Measurements from ENCODE around the gene RNF10. TPM values are rescaled to one million over a fixed set of nuclear protein-coding genes. Genes with fewer than 3 reads are reported as not detected.

Gene RNF10
- total RNA-seq, 1 donor: 122 TPM

DNA sequence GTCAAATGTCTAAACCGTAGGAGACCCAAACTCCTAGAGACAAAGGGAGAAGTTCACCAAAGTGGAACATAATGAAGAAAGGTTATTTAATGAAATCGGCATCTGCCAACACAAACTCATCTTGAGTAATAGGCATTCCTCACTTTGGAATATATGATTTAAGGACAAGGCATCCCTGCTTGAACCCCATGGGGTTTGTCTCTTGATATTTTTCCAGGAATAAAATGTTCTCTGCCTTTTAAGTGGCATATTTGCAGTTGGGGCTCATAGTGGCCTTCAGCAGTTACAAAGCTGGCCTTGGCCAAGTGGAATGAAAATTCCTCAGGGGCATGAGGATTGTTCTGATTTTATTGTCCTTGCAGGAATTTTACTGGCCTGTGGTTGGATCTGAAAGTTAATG is 40.0 kb downstream of the RNF10 start:
- no peaks in the 10 kb centered on the region for H3K27me3 ChIP-seq (ENCODE audit: insufficient read depth, low read length)
- H3K9me3 ChIP-seq (ENCODE audit: low read depth, low read length): no peaks in the 10 kb centered on the region
- H3K4me2 ChIP-seq (ENCODE audit: insufficient read depth, low read length): peak overlapping the region; percentile 39
- TF ChIP-seq, protein P1, sequence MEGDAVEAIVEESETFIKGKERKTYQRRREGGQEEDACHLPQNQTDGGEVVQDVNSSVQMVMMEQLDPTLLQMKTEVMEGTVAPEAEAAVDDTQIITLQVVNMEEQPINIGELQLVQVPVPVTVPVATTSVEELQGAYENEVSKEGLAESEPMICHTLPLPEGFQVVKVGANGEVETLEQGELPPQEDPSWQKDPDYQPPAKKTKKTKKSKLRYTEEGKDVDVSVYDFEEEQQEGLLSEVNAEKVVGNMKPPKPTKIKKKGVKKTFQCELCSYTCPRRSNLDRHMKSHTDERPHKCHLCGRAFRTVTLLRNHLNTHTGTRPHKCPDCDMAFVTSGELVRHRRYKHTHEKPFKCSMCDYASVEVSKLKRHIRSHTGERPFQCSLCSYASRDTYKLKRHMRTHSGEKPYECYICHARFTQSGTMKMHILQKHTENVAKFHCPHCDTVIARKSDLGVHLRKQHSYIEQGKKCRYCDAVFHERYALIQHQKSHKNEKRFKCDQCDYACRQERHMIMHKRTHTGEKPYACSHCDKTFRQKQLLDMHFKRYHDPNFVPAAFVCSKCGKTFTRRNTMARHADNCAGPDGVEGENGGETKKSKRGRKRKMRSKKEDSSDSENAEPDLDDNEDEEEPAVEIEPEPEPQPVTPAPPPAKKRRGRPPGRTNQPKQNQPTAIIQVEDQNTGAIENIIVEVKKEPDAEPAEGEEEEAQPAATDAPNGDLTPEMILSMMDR (IDR thresholded peaks at IDR 0.05; ENCODE audit: extremely low read depth, low read depth, low read length): no peak
- no peak overlapping the region for H2AFZ ChIP-seq (ENCODE audit: low read length)
- no peak for DNase-seq (ENCODE audit: insufficient read length, low spot score, missing footprints)
- H3K27ac ChIP-seq (ENCODE audit: low read depth, low read length): peak overlapping the region; percentile 74
- H3K4me1 ChIP-seq (ENCODE audit: insufficient read depth, low read length): peaks cover 29% of the 10 kb centered on the region
- peaks cover 3% of the 10 kb centered on the region for H4K20me1 ChIP-seq (ENCODE audit: insufficient read depth, low read length)
- peaks cover 3% of the 10 kb centered on the region for H3K79me2 ChIP-seq (ENCODE audit: insufficient read depth, low read length)
- H3K36me3 ChIP-seq (ENCODE audit: insufficient read depth, low read length): peaks cover 75% of the 10 kb centered on the region
- H3K4me3 ChIP-seq (ENCODE audit: insufficient read depth, low read length): no peak overlapping the region

DNA sequence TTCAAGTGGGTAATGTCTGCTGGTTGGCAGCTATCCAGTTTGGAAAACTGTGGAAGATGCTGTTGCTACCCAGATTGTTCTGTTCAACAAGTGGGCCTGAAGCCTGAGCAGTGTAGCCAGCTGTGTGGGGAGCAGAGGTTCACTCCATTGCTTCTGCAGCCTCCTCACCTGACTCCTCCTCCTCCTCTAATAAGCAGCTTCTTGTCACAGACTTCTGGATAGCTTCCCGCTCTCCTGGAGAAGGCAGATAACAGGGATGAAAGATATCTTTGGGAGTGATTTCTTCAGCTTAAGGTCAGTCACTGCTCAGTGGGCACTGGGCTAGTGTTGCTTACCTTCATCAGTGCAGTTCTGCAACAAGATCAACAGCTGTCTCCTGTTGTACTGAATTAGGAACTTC is 45.0 kb downstream of the RNF10 start:
- peaks cover 22% of the 10 kb centered on the region for H3K4me1 ChIP-seq (ENCODE audit: insufficient read depth, low read length)
- H3K36me3 ChIP-seq (ENCODE audit: insufficient read depth, low read length): peaks cover 44% of the 10 kb centered on the region
- no peaks in the 10 kb centered on the region for H4K20me1 ChIP-seq (ENCODE audit: insufficient read depth, low read length)
- H3K9me3 ChIP-seq (ENCODE audit: low read depth, low read length): no peaks in the 10 kb centered on the region
- no peak overlapping the region for H3K4me3 ChIP-seq (ENCODE audit: insufficient read depth, low read length)
- TF ChIP-seq, protein P1 (IDR thresholded peaks at IDR 0.05; ENCODE audit: extremely low read depth, low read depth, low read length): no peak
- H3K27ac ChIP-seq (ENCODE audit: low read depth, low read length): no peak overlapping the region
- no peak overlapping the region for H3K4me2 ChIP-seq (ENCODE audit: insufficient read depth, low read length)
- no peaks in the 10 kb centered on the region for H3K27me3 ChIP-seq (ENCODE audit: insufficient read depth, low read length)
- DNase-seq (ENCODE audit: insufficient read length, low spot score, missing footprints): no peak
- peaks cover 9% of the 10 kb centered on the region for H3K79me2 ChIP-seq (ENCODE audit: insufficient read depth, low read length)
- H2AFZ ChIP-seq (ENCODE audit: low read length): no peak overlapping the region

DNA sequence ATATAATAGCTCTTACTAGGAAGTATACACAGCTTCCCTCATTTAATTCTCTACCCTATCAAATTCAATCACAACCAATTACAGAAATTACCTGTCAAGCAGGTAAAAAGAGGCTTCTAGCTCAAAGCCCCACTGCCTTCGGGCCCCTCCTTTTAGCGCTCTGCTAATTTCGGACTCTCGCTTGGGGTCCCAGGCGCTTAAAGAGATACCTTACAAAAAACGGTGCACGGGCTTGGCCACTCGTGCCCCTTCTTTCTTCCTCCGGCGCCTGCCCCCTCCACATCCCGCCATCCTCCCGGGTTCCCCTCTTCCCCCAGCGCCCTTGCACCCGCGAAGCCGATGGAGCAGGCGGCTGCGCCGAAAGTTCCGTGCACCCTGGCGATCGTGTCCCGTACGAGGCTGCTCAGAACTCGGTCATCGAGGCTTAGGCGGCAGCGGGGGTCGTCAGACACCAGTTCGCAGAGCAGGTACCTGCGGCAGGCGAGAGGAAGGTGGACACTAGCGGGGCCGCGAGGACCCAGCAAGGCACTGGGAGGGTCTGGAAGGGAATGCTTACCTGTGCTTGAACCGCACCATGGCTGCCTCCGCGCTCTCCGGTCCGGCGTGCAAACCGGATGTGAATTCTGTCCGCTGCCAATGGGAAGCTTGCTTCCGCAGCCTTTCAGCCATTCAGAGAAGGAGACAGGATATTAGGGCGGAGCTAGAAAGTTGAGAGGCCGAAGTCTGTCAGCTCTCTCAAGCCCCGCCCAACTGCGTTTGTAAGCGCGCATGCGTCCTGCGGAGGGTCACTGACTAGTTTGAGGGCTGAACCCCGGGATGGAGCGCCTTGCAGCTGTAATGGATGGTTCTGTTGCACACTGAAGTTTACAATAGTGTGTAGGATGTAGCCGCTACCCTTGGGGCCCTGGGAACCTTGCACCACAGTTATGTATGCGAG is 46.9 kb downstream of the RNF10 start, which contains the start of gene POP5:
POP5 (minus strand) TSS at position 616 of the 937 bp plus-strand sequence; CDS start at position 576, 40 bp downstream.
- H2AFZ ChIP-seq (ENCODE audit: low read length): peak within 1 kb of the TSS; percentile 81
- no peaks in the 10 kb centered on the region for H3K27me3 ChIP-seq (ENCODE audit: insufficient read depth, low read length)
- peaks cover 18% of the 10 kb centered on the region for H3K4me1 ChIP-seq (ENCODE audit: insufficient read depth, low read length)
- H3K27ac ChIP-seq (ENCODE audit: low read depth, low read length): peak within 1 kb of the TSS; percentile 49
- H3K4me3 ChIP-seq (ENCODE audit: insufficient read depth, low read length): peak within 1 kb of the TSS; percentile 80
- H3K79me2 ChIP-seq (ENCODE audit: insufficient read depth, low read length): peaks cover 9% of the 10 kb centered on the region
- H3K9me3 ChIP-seq (ENCODE audit: low read depth, low read length): no peaks in the 10 kb centered on the region
- H3K36me3 ChIP-seq (ENCODE audit: insufficient read depth, low read length): peaks cover 32% of the 10 kb centered on the region
- DNase-seq (ENCODE audit: insufficient read length, low spot score, missing footprints): peak; percentile 99
- peak within 1 kb of the TSS; percentile 99 for H3K4me2 ChIP-seq (ENCODE audit: insufficient read depth, low read length)
- TF ChIP-seq, protein P1 (IDR thresholded peaks at IDR 0.05; ENCODE audit: extremely low read depth, low read depth, low read length): no peak
- H4K20me1 ChIP-seq (ENCODE audit: insufficient read depth, low read length): no peaks in the 10 kb centered on the region

DNA sequence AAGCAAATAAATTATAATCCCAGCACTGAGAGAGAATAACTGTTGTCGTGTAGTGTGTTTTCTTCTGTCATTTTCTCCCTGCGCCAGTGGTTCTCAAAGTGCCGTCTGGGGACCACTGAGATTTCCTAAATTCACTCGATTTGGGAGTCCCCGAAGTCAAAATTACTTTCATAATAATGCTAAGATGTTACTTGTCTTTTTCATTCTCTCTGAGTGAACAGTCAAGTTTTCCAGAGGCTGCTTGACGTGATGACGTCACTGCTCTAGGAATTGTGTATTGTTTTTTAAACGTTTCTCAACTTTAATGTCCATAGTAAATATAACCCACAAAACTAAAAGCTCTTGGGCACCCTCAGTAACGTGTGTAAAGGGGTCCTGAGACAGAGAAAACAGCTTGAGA is 47.8 kb downstream of the RNF10 start:
- Histone ChIP-seq H3K27me3 (ENCODE audit: insufficient read depth, low read length) (no peaks in the 10 kb centered on the region), H3K4me1 (ENCODE audit: insufficient read depth, low read length) (peaks cover 18% of the 10 kb centered on the region), H2AFZ (ENCODE audit: low read length) (peak overlapping the region; percentile 81), H4K20me1 (ENCODE audit: insufficient read depth, low read length) (no peaks in the 10 kb centered on the region), H3K27ac (ENCODE audit: low read depth, low read length) (peak overlapping the region; percentile 49), H3K79me2 (ENCODE audit: insufficient read depth, low read length) (peaks cover 9% of the 10 kb centered on the region), H3K4me2 (ENCODE audit: insufficient read depth, low read length) (peak overlapping the region; percentile 99), H3K36me3 (ENCODE audit: insufficient read depth, low read length) (peaks cover 23% of the 10 kb centered on the region), H3K9me3 (ENCODE audit: low read depth, low read length) (no peaks in the 10 kb centered on the region), H3K4me3 (ENCODE audit: insufficient read depth, low read length) (peak overlapping the region; percentile 80)
- TF ChIP-seq, protein P1 (IDR thresholded peaks at IDR 0.05; ENCODE audit: extremely low read depth, low read depth, low read length): no peak
- no peak for DNase-seq (ENCODE audit: insufficient read length, low spot score, missing footprints)
